OCI-LY7 (cell line): Measurements from ENCODE around the gene TAPBPL. TPM values are rescaled to one million over a fixed set of nuclear protein-coding genes. Genes with fewer than 3 reads are reported as not detected.

ENCODE experiments used
- BruUV-seq: library from RNA; stranded (reverse); fragments of 400-500 nt; replicated peaks from 2 replicates; lab custom pipeline; 2021; lab: Mats Ljungman, UMichigan
- CTCF ChIA-PET: fragments of 300-600 bp; sonication (Branson Sonifier 250); formaldehyde crosslinking; loops from one replicate; lab custom pipeline; 2022; ENCODE audit warnings: antibody characterized with exemption; ENCODE audit not compliant: unreplicated experiment; lab: Charles Lee
- POLR2A ChIA-PET: fragments of 300-600 bp; sonication (Branson Sonifier 250); formaldehyde crosslinking; loops from one replicate; lab custom pipeline; 2022; ENCODE audit warnings: antibody characterized with exemption; lab: Charles Lee
- DNase-seq: peaks from one replicate; pipeline ENCODE4 v3.0.0-alpha.2; 2015; ENCODE audit warnings: low spot score
- H2AFZ ChIP-seq: fragments of 200-600 bp; sonication (generic), shearing (Covaris generic); 2 replicates; pipeline ENCODE4 v1.6.1; 2014; ENCODE audit warnings: mild to moderate bottlenecking, antibody characterized with exemption, low read length, moderate library complexity
- H3K27ac ChIP-seq: fragments of 200-600 bp; sonication (generic); 2 replicates; pipeline ENCODE4 v1.5.1; 2014; ENCODE audit warnings: mixed run types, low read depth, mild to moderate bottlenecking, moderate library complexity, low read length, inconsistent platforms; ENCODE audit not compliant: poor library complexity, severe bottlenecking
- H3K36me3 ChIP-seq: fragments of 200-600 bp; sonication (generic); 2 replicates; pipeline ENCODE4 v1.6.1; 2014; ENCODE audit warnings: mild to moderate bottlenecking, antibody characterized with exemption, low read length, moderate library complexity, mixed read lengths; ENCODE audit not compliant: insufficient read depth
- H3K4me1 ChIP-seq: fragments of 200-600 bp; sonication (generic); 2 replicates; pipeline ENCODE4 v1.5.1; 2014; ENCODE audit warnings: mild to moderate bottlenecking, low read length; ENCODE audit not compliant: insufficient read depth, poor library complexity, severe bottlenecking
- H3K4me2 ChIP-seq: fragments of 200-600 bp; sonication (generic); 2 replicates; pipeline ENCODE4 v1.6.1; 2014; ENCODE audit warnings: mild to moderate bottlenecking, low read length
- H3K4me3 ChIP-seq: fragments of 200-600 bp; sonication (generic); 2 replicates; pipeline ENCODE4 v1.5.1; 2014; ENCODE audit warnings: mild to moderate bottlenecking, low read depth, low read length; ENCODE audit not compliant: poor library complexity, severe bottlenecking
- H3K79me2 ChIP-seq: fragments of 200-600 bp; sonication (generic); 2 replicates; pipeline ENCODE4 v1.6.1; 2016; ENCODE audit warnings: low read depth, mild to moderate bottlenecking, low read length, moderate library complexity, mixed read lengths; ENCODE audit not compliant: insufficient read depth
- H3K9me2 ChIP-seq: fragments of 200-600 bp; sonication (generic); 2 replicates; pipeline ENCODE4 v1.6.1; 2016; ENCODE audit warnings: mild to moderate bottlenecking, low read length, mixed read lengths; ENCODE audit not compliant: insufficient read depth
- H3K9me3 ChIP-seq: fragments of 200-600 bp; sonication (generic); 2 replicates; pipeline ENCODE4 v1.6.1; 2014; ENCODE audit warnings: mild to moderate bottlenecking, mixed run types, low read length, mixed read lengths
- H4K20me1 ChIP-seq: fragments of 200-600 bp; sonication (generic); 2 replicates; pipeline ENCODE4 v1.6.1; 2014; ENCODE audit warnings: mild to moderate bottlenecking, antibody characterized with exemption, low read length, moderate library complexity, mixed read lengths; ENCODE audit not compliant: insufficient read depth
- CTCF ChIP-seq: fragments of 200-600 bp; sonication (generic); conservative IDR thresholded peaks from 2 replicates; pipeline ENCODE4 v1.5.1; 2014; ENCODE audit warnings: mild to moderate bottlenecking, antibody characterized with exemption, low read length, moderate library complexity, mixed read lengths
- EZH2phosphoT487 ChIP-seq: fragments of 200-600 bp; sonication (generic); IDR thresholded peaks from 2 replicates; pipeline ENCODE4 v1.6.1; 2018; ENCODE audit warnings: low read depth, borderline replicate concordance, mild to moderate bottlenecking, mixed run types, antibody characterized with exemption, low read length, moderate library complexity, mixed read lengths
- intact Hi-C: fragments of 100-400 bp; cut with micrococcal nuclease; formaldehyde crosslinking; loops from one replicate; pipeline ENCODE4 v1.10.0; 2022; ENCODE audit not compliant: unreplicated experiment
- total RNA-seq, 2 experiments: library from RNA; depleted of rRNA in 1 of 2; stranded (reverse); fragments of >200 nt in 1 of 2; shearing (Covaris generic) in 1 of 2; gene quantifications; 2 replicates each; pipeline ENCODE4 v1.2.3, GENCODE V29; 2014 to 2022

Gene TAPBPL
- total RNA-seq, 2 experiments from 2014 or later = 23.7 to 25.5 TPM

- Histone ChIP-seq H3K9me2 (no peaks in the 10 kb centered on the region), H3K27ac (peak overlapping the region; percentile 62), H3K4me1 (peaks cover 33% of the 10 kb centered on the region), H3K9me3 (0 out of 2 replicates have a peak, but pooled peaks cover 5% of the 10 kb centered on the region), H3K4me3 (peak overlapping the region; percentile 86), H3K4me2 (peak overlapping the region; percentile 98), H3K36me3 (peaks cover 46% of the 10 kb centered on the region), H3K79me2 (peaks cover 25% of the 10 kb centered on the region), H4K20me1 (peaks cover 16% of the 10 kb centered on the region; the same call in 1 of the 2 replicates), H2AFZ (no peak overlapping the region)
- POLR2A ChIA-PET = interaction anchor here (0.6 to 3.8 kb wide), 21 partner anchors 8 to 175 kb away, joined by 3 to 27 read pairs (median 6); partner anchors contain the start of genes CD27, GAPDH, MRPL51 and TAPBPL
- CTCF ChIA-PET = interaction anchor here (1.3 kb wide), 1 partner anchor 45 kb away, joined by 3 read pairs; no protein-coding TSS in a partner anchor
- intact Hi-C loops = loop anchor here (1.0 to 5.0 kb wide), 3 partner anchors 24 to 132 kb away; partner anchors contain the start of genes GAPDH and MRPL51
- DNase-seq = peak; percentile 54
- TF ChIP-seq CTCF (peak; percentile 32), EZH2phosphoT487 (no peak)
- no TSS peak for BruUV-seq
These were observed 17.9 kb downstream of the TAPBPL start for GRCh38 chr12:6469609-6470374.

DNA sequence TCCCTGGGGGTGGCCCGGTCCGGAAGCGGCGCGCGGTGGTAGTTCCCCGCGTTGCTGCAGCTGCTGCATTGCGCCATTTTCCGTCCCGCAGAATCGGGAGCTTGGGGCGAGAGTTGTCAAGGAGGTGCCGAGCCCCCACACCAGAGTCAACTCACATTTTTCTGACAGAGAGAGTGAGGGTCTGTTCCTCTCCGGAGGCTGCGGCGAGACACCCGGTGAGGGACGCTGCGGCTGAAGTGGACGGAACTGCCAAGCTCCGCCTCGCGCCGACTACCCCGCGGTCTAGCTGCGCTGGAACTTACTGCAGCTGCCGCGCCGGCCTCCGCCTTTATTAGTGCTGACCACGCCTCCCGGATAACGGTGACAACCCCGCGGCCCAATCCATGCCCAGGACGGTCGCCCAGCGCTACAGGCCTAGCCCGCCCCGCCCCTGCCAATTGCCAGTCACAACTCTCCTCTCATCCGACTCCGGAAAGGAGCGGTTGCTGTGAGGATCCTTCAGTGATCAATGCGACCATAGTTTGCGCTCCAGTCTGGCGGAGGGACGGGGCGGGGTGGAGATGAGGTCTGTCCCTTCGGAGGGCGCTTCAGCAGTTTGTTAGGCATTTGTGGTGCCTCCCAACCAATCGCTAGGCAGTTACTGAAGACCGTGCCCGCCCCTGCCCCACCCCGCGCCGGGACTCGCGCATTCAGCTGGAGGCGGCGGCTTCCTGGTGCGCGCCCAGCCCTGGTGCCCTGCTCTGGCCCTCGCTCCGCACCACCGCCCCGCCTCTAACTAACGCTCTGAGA is 18.7 kb downstream of the TAPBPL start, which contains the start of gene VAMP1:
Gene VAMP1, minus strand, starts transcription at position 303 of the 789 bp plus-strand sequence. Its CDS starts 146 bp downstream, at position 157.
- Histone ChIP-seq H4K20me1 (peaks cover 16% of the 10 kb centered on the region; the same call in 1 of the 2 replicates), H3K4me1 (peaks cover 32% of the 10 kb centered on the region), H3K27ac (peak within 1 kb of the TSS; percentile 62), H3K4me3 (peak within 1 kb of the TSS; percentile 86), H3K4me2 (peak within 1 kb of the TSS; percentile 98), H3K79me2 (peaks cover 25% of the 10 kb centered on the region), H2AFZ (peak within 1 kb of the TSS; percentile 71), H3K9me3 (0 out of 2 replicates have a peak, but pooled peaks cover 5% of the 10 kb centered on the region), H3K36me3 (peaks cover 40% of the 10 kb centered on the region), H3K9me2 (no peaks in the 10 kb centered on the region)
- no peak; the same call in 1 of the 2 replicates for TF ChIP-seq CTCF
- TF ChIP-seq EZH2phosphoT487 = no peak
- ChIA-PET POLR2A (interaction anchor here (0.5 to 3.8 kb wide), 26 partner anchors 9 to 222 kb away, joined by 3 to 27 read pairs (median 6); partner anchors contain the start of genes CD27, GAPDH, MRPL51 and TAPBPL), CTCF (interaction anchor here (0.5 to 0.8 kb wide), 8 partner anchors 23 to 1098 kb away, joined by 3 to 7 read pairs (median 3); no protein-coding TSS in a partner anchor)
- intact Hi-C loops = loop anchor here (1.0 to 2.0 kb wide), 2 partner anchors 23 to 64 kb away; partner anchors contain the start of genes GAPDH and MRPL51
- DNase-seq = peak; percentile 96
- BruUV-seq = no TSS peak
